ENCODE measurements around the gene HOOK2.

DNA sequence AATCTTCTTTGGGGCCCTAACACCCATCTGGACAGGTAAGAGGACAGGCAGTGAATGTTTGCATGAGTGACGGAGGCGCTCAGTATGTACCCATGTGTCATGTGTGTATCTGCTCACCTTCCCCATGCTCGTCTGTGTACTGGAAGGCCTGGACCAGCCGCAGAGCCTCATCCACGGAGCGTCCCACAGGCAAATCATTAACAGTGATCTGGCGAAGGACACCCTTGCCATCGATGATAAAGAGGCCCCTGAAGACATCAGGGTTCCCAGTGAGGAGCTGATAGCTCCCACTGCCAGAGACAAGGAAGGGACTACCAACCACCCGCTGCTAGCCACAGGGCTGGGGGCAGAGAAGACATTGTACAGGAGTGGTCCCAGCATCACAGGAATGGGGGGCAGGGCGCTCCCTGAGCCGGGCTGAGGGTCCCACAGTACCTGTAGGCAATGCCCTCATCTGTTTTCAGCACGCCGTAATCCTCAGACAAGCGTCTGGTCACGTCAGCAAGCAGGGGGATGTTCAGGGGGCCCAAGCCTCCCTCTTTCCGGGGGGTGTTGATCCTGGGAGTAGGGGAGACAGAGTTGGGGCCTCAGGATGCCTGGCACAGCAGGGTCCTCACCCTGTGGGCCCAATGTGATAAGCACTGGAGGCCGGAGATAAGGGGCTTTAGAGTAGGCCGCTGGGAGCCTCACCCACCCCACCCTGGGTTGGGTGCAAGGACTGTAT is 24.6 kb upstream of the HOOK2 start:
- TF ChIP-seq POLR2A (IDR thresholded peaks at IDR 0.05; ENCODE audit: low read length) (no peak), GATA1 (IDR thresholded peaks at IDR 0.05; ENCODE audit: low read depth, low read length) (no peak)
